ENCODE results near the gene TMTC1.

DNA sequence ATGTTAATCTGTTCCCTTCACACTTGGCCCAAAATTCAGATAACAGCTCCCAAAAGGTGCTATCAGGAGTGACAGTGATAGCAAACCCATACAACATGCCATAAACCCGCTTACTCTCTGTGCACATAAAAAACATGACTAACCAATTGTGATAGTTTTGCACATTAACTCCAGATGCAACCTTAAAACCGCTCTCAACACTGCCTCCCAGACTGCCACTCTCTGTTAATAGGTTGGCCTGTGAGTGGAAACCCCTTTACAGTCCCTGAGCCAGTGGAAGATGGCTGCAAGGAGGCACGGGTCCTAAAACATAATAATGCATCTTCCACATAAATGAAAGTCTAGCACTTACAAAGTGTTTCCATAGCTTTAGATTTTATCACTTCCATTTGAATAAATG lies 12.0 kb upstream of the TMTC1 start:
- TF ChIP-seq CTCF (IDR thresholded peaks at IDR 0.05) (no peak), POLR2A (IDR thresholded peaks at IDR 0.05) (no peak)

All from body of pancreas (tissue), 4 donors.